Dermis lymphatic vessel endothelial cell (primary cell): Measurements from ENCODE around the gene OSBPL8. TPM values are rescaled to one million over a fixed set of nuclear protein-coding genes. Genes with fewer than 3 reads are reported as not detected.

Experiments
- total RNA-seq: library from RNA; depleted of rRNA; stranded (reverse); fragments of >200 nt; gene quantifications from 2 replicates; pipeline ENCODE4 v1.2.1, GENCODE V29; 2014

Gene OSBPL8
- total RNA-seq = 35.7 and 49.7 TPM in 2 replicates

GRCh38 chr12:76559400-76560085, at the start of gene OSBPL8:
TSS of gene OSBPL8 (minus strand) at chr12:76559771. CDS start at chr12:76487551, 72,220 bp downstream.

GRCh38 chr12:76348079-76348901, 211.3 kb downstream of the OSBPL8 start, which contains the start of gene BBS10:
TSS of gene BBS10 (minus strand) at chr12:76348415. CDS start at chr12:76348358, 57 bp downstream.

Other genes with a start within 250 kb of the OSBPL8 start
- gene BBS10, start 211.4 kb downstream of the OSBPL8 start, total RNA-seq = 10.1 and 13.2 TPM in 2 replicates
- 112 and 137 TPM in 2 replicates for gene ZDHHC17, start 204.3 kb upstream of the OSBPL8 start, total RNA-seq